ENCODE measurements around the gene SERGEF. TPM values are rescaled to one million over a fixed set of nuclear protein-coding genes. Genes with fewer than 3 reads are reported as not detected.

SERGEF gene
- total and polyA plus RNA-seq, 4 donors: 12.0 to 17.9 (median 13.4) TPM

- no peak for TF ChIP-seq TAF1 (conservative IDR thresholded peaks at IDR 0.05)
These were observed 78.7 kb downstream of the SERGEF start (continued) for GRCh38 chr11:17934194-17934593.

DNA sequence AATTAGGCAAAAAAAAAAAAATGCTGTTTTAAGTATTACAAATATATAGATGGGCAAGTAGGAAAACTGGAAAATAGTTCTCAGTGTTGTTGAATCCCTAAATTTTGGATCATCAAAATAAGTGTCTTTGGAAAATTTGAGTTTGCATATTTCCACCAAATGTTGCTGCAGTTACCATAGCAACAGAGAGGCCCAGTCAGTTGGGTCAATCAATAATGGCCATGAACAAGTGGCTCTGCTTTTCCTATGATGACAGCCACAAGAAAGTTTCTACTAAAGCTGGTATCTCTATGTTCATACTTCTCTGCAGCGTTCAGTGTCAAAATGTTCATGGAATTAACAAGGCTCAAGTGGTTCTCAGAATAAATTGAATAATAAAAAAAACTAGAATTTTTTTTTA, 79.1 kb downstream of the SERGEF start:
- no peaks in the 10 kb centered on the region for H3K36me3 ChIP-seq (ENCODE audit: control insufficient read depth in 4 of 4, insufficient read depth in 3 of 4, low read depth in 1 of 4, low read length in 3 of 4)
- no peak overlapping the region for H3K4me3 ChIP-seq (ENCODE audit: low read depth in 1 of 3, low read length in 3 of 3)
- 43% methylated on average over 1 of the region's 1 CpG for WGBS
- no peaks in the 10 kb centered on the region for H3K27me3 ChIP-seq (ENCODE audit: control insufficient read depth in 4 of 4, insufficient read depth in 4 of 4, low read length in 3 of 4)
- H3K9me3 ChIP-seq (ENCODE audit: control insufficient read depth in 4 of 4, low read length in 3 of 4): no peaks in the 10 kb centered on the region
- peaks cover 0 to 17% (median 12%) of the 10 kb centered on the region in 4 donors for H3K4me1 ChIP-seq (ENCODE audit: control insufficient read depth in 4 of 4, insufficient read depth in 4 of 4, low read length in 3 of 4)
- TF ChIP-seq RXRA (IDR thresholded peaks at IDR 0.05) (no peak), HNF4A (conservative IDR thresholded peaks at IDR 0.05) (peak in 1 of 2 donors; percentile 18)
- no peak overlapping the region for H3K27ac ChIP-seq (ENCODE audit: low read depth in 1 of 2, low read length in 2 of 2)
- no peak overlapping the region for H3K9ac ChIP-seq (ENCODE audit: low read depth in 1 of 2, low read length in 2 of 2)
- DNase-seq (ENCODE audit: low spot score): no peak

DNA sequence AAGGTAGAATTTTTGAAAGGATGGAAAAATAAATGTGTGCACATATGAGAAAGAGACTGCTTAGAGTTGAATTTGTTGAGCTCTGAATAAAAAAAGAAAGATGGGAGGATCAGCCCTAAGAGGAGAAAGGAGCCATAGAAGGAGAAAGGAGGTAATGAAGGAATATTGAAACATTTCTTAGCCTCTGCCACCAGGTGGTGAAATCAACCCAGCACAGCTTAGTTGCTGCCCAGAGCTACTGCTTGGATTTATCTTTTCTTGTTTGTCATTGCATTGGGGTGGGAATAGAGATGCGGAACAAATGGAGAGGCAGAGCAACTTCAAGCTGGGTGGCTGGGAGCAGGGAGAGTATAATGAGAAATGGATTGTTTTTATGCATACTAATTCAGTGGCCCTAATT, 80.4 kb downstream of the SERGEF start:
- no peak overlapping the region for H3K27ac ChIP-seq (ENCODE audit: low read depth in 1 of 2, low read length in 2 of 2)
- H3K9ac ChIP-seq (ENCODE audit: low read depth in 1 of 2, low read length in 2 of 2): no peak overlapping the region
- H3K36me3 ChIP-seq (ENCODE audit: control insufficient read depth in 4 of 4, insufficient read depth in 3 of 4, low read depth in 1 of 4, low read length in 3 of 4): no peaks in the 10 kb centered on the region
- 97% methylated on average over 1 of the region's 1 CpG for WGBS
- DNase-seq (ENCODE audit: low spot score): no peak
- H3K9me3 ChIP-seq (ENCODE audit: control insufficient read depth in 4 of 4, low read length in 3 of 4): no peaks in the 10 kb centered on the region
- H3K4me1 ChIP-seq (ENCODE audit: control insufficient read depth in 4 of 4, insufficient read depth in 4 of 4, low read length in 3 of 4): peaks cover 0 to 17% (median 12%) of the 10 kb centered on the region in 4 donors
- TF ChIP-seq FOXA1 (IDR thresholded peaks at IDR 0.05): no peak
- TF ChIP-seq RXRA (IDR thresholded peaks at IDR 0.05): no peak
- no peak for TF ChIP-seq SP1 (IDR thresholded peaks at IDR 0.05)
- TF ChIP-seq RAD21 (IDR thresholded peaks at IDR 0.05): peak in 1 of 2 donors; percentile 56
- no peak for TF ChIP-seq ATF3 (IDR thresholded peaks at IDR 0.05)
- TF ChIP-seq MAX (IDR thresholded peaks at IDR 0.05): no peak
- no peak for TF ChIP-seq TAF1 (conservative IDR thresholded peaks at IDR 0.05)
- TF ChIP-seq, protein P1, sequence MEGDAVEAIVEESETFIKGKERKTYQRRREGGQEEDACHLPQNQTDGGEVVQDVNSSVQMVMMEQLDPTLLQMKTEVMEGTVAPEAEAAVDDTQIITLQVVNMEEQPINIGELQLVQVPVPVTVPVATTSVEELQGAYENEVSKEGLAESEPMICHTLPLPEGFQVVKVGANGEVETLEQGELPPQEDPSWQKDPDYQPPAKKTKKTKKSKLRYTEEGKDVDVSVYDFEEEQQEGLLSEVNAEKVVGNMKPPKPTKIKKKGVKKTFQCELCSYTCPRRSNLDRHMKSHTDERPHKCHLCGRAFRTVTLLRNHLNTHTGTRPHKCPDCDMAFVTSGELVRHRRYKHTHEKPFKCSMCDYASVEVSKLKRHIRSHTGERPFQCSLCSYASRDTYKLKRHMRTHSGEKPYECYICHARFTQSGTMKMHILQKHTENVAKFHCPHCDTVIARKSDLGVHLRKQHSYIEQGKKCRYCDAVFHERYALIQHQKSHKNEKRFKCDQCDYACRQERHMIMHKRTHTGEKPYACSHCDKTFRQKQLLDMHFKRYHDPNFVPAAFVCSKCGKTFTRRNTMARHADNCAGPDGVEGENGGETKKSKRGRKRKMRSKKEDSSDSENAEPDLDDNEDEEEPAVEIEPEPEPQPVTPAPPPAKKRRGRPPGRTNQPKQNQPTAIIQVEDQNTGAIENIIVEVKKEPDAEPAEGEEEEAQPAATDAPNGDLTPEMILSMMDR (IDR thresholded peaks at IDR 0.05; ENCODE audit: low read depth, low read length, missing input control): no peak
- no peaks in the 10 kb centered on the region for H3K27me3 ChIP-seq (ENCODE audit: control insufficient read depth in 4 of 4, insufficient read depth in 4 of 4, low read length in 3 of 4)
- no peak overlapping the region for H3K4me3 ChIP-seq (ENCODE audit: low read depth in 1 of 3, low read length in 3 of 3)

DNA sequence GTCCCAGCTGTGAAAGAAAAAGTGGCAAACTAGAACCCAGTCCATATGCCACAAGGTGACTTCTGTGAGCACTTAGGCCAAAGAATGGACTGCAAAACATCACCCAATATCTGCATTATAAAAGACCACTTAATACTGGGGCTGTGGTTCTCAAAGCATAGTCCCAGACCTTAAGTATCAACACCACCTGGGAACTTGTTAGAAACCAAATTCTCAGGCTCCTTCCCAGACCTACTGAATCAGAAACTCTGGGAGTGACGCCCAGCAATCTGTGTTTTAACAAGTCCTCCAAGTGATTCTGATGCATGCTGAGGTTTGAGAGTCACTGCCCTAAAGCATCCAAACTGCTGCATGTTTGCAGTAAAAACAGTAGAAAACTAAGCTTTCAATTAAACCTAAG, 81.3 kb downstream of the SERGEF start:
- no peak for DNase-seq (ENCODE audit: low spot score)
- H3K36me3 ChIP-seq (ENCODE audit: control insufficient read depth in 4 of 4, insufficient read depth in 3 of 4, low read depth in 1 of 4, low read length in 3 of 4): no peaks in the 10 kb centered on the region
- WGBS: 92% methylated on average over 1 of the region's 1 CpG
- H3K9ac ChIP-seq (ENCODE audit: low read depth in 1 of 2, low read length in 2 of 2): no peak overlapping the region
- no peaks in the 10 kb centered on the region for H3K9me3 ChIP-seq (ENCODE audit: control insufficient read depth in 4 of 4, low read length in 3 of 4)
- H3K4me3 ChIP-seq (ENCODE audit: low read depth in 1 of 3, low read length in 3 of 3): no peak overlapping the region
- H3K27ac ChIP-seq (ENCODE audit: low read depth in 1 of 2, low read length in 2 of 2): no peak overlapping the region
- H3K27me3 ChIP-seq (ENCODE audit: control insufficient read depth in 4 of 4, insufficient read depth in 4 of 4, low read length in 3 of 4): no peaks in the 10 kb centered on the region
- peaks cover 0 to 18% (median 15%) of the 10 kb centered on the region in 4 donors for H3K4me1 ChIP-seq (ENCODE audit: control insufficient read depth in 4 of 4, insufficient read depth in 4 of 4, low read length in 3 of 4)
- no peak for TF ChIP-seq EGR1 (IDR thresholded peaks at IDR 0.05; ENCODE audit: low read depth in 2 of 2)
- no peak for TF ChIP-seq GABPA (IDR thresholded peaks at IDR 0.05 in 1 of 2, conservative IDR thresholded peaks at IDR 0.05 in 1 of 2)
- no peak for TF ChIP-seq YY1 (IDR thresholded peaks at IDR 0.05)
- no peak for TF ChIP-seq ZBTB33 (IDR thresholded peaks at IDR 0.05)
- no peak for TF ChIP-seq FOXA1 (IDR thresholded peaks at IDR 0.05)
- no peak for TF ChIP-seq ATF3 (IDR thresholded peaks at IDR 0.05)
- TF ChIP-seq FOXA2 (IDR thresholded peaks at IDR 0.05): no peak
- TF ChIP-seq, protein P1 (IDR thresholded peaks at IDR 0.05; ENCODE audit: low read depth, low read length, missing input control): no peak
- no peak for TF ChIP-seq REST (IDR thresholded peaks at IDR 0.05)
- no peak for TF ChIP-seq JUND (IDR thresholded peaks at IDR 0.05)
